Prostate gland (tissue), 2 donors: ENCODE data around the gene PDE11A.

Source experiments
- POLR2A ChIP-seq: fragments of 450-650 bp; IDR thresholded peaks from one replicate; pipeline ENCODE4 v1.6.1; 2016; ENCODE audit warnings: antibody characterized with exemption, mild to moderate bottlenecking
- TF ChIP-seq, protein P1 (sequence below), 4 experiments: fragments of 200-600 bp in 2 of 4; fragments of 450-650 bp in 2 of 4; sonication (generic) in 2 of 4; IDR thresholded peaks; 1 replicate in 3 of 4; 2 replicates in 1 of 4; pipeline ENCODE4 v1.5.1; 2016 to 2019; ENCODE audit warnings: antibody characterized with exemption in 4 of 4, mild to moderate bottlenecking in 2 of 4, moderate library complexity in 2 of 4

- no peak for TF ChIP-seq POLR2A
- TF ChIP-seq, protein P1, sequence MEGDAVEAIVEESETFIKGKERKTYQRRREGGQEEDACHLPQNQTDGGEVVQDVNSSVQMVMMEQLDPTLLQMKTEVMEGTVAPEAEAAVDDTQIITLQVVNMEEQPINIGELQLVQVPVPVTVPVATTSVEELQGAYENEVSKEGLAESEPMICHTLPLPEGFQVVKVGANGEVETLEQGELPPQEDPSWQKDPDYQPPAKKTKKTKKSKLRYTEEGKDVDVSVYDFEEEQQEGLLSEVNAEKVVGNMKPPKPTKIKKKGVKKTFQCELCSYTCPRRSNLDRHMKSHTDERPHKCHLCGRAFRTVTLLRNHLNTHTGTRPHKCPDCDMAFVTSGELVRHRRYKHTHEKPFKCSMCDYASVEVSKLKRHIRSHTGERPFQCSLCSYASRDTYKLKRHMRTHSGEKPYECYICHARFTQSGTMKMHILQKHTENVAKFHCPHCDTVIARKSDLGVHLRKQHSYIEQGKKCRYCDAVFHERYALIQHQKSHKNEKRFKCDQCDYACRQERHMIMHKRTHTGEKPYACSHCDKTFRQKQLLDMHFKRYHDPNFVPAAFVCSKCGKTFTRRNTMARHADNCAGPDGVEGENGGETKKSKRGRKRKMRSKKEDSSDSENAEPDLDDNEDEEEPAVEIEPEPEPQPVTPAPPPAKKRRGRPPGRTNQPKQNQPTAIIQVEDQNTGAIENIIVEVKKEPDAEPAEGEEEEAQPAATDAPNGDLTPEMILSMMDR (IDR thresholded peaks at IDR 0.05): no peak
Observed at GRCh38 chr2:177651833-177652232, 420.7 kb downstream of the PDE11A start.
